ENCODE data around the gene SLC35F3. TPM values are rescaled to one million over a fixed set of nuclear protein-coding genes. Genes with fewer than 3 reads are reported as not detected.

SLC35F3 gene
- polyA plus RNA-seq (2013, experiment 1 of 2) = 0.53 TPM
- polyA plus RNA-seq (2013, experiment 2 of 2) = 0.62 TPM

DNA sequence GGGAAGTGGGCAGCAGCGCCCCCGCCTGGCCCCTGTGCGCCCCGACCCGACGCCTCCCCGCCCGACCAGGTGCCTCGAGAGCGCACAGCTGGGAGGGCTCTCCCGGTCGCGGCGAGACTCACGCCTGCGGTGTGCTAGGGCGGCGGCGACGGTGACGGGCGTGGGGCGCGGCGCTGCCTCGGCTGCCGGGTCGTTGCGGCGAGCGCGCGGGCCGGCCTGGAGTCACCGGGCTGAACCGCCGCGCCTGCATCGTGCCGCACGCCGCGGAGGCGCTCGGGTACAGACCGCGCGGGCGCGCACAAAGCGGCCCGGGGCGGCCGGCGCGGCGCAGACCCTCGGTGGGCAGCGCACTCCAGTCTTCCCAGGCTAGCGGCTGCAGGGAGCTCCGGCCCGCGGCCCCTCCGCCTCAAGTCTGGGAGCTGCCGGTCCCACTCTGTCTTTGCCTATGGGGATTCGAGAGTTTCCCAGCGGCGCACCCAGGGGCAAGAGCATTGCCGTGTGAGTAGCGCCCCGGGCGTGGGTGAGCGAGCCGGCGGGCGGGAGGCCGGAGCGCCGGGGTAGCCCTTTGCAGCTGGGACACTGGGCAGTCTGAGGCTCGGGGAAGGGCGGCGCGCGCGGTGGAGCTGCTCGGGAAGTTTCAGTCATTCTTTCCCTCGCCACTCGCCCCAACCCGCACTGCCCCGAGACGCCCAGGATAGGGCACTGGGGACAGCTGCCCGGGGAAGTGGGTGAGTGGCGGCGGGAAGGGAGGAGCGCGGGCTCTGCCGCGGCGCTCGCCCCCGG lies at the start of gene SLC35F3:
Gene SLC35F3, plus strand, starts transcription at position 44 of the 783 bp plus-strand sequence.
- Histone ChIP-seq H3K9ac (ENCODE audit: low read depth, low read length, poor library complexity) (peak within 1 kb of the TSS; percentile 93), H3K4ac (ENCODE audit: low read length) (no peak within 1 kb of the TSS), H3K36me3 (replicated peaks in 1 of 2; ENCODE audit: control insufficient read depth in 2 of 2, insufficient read depth in 2 of 2, low read length in 2 of 2) (no peaks in the 10 kb centered on the region), H2BK12ac (ENCODE audit: low read length) (no peak within 1 kb of the TSS), H4K8ac (ENCODE audit: low read depth, low read length) (no peak within 1 kb of the TSS), H3K9me3 (replicated peaks in 1 of 2; ENCODE audit: control insufficient read depth in 2 of 2, insufficient read depth in 1 of 2, low read depth in 1 of 2, low read length in 2 of 2) (peaks cover 0 to 3% of the 10 kb centered on the region in 2 donors), H3K4me2 (ENCODE audit: insufficient read depth, low read length, poor library complexity, severe bottlenecking) (peak within 1 kb of the TSS; percentile 97), H3K4me1 (ENCODE audit: control insufficient read depth in 2 of 2, insufficient read depth in 1 of 2, low read depth in 1 of 2, low read length in 2 of 2) (peaks cover 0 to 2% of the 10 kb centered on the region in 2 donors), H3K27ac (replicated peaks; ENCODE audit: low read length) (no peak within 1 kb of the TSS), H2AFZ (ENCODE audit: low read length) (peak within 1 kb of the TSS; percentile 90), H2BK5ac (ENCODE audit: low read length) (no peak within 1 kb of the TSS), H3K4me3 (ENCODE audit: low read length in 2 of 2) (peak within 1 kb of the TSS; percentile 33 to 85), H3K14ac (ENCODE audit: low read length) (peak within 1 kb of the TSS; percentile 89), H2BK120ac (ENCODE audit: low read depth, low read length) (no peak within 1 kb of the TSS), H3K23ac (ENCODE audit: low read depth, low read length, poor library complexity) (peak within 1 kb of the TSS; percentile 89), H3K27me3 (ENCODE audit: control insufficient read depth in 3 of 3, insufficient read depth in 3 of 3, low read depth in 1 of 3, low read length in 3 of 3) (peaks cover 2 to 45% (median 17%) of the 10 kb centered on the region in 3 experiments), H4K91ac (ENCODE audit: low read depth, low read length, poor library complexity) (no peak within 1 kb of the TSS), H3K18ac (ENCODE audit: low read length) (peak within 1 kb of the TSS; percentile 90), H2AK5ac (ENCODE audit: low read depth, low read length) (no peak within 1 kb of the TSS), H2BK15ac (ENCODE audit: low read length) (peak within 1 kb of the TSS; percentile 81), H3K79me1 (ENCODE audit: low read depth, low read length) (no peaks in the 10 kb centered on the region)
- peak; percentile 72 for DNase-seq (ENCODE audit: low spot score)
- no CpG with 5 or more reads among the region's 101 CpGs for WGBS, 2 donors (ENCODE audit: extremely low coverage in 2 of 2, insufficient read length in 2 of 2, insufficient replicate concordance in 1 of 2)

- H3K14ac ChIP-seq (ENCODE audit: low read length) = no peak overlapping the region
- H2BK15ac ChIP-seq (ENCODE audit: low read length) = no peak overlapping the region
- no peaks in the 10 kb centered on the region for H3K36me3 ChIP-seq (replicated peaks in 1 of 2; ENCODE audit: control insufficient read depth in 2 of 2, insufficient read depth in 2 of 2, low read length in 2 of 2)
- no peak overlapping the region for H2AFZ ChIP-seq (ENCODE audit: low read length)
- no CpG with 5 or more reads among the region's 4 CpGs for whole genome bisulfite sequencing, 2 donors (ENCODE audit: extremely low coverage in 2 of 2, insufficient read length in 2 of 2, insufficient replicate concordance in 1 of 2)
- no peak overlapping the region for H3K9ac ChIP-seq (ENCODE audit: low read depth, low read length, poor library complexity)
- H3K4ac ChIP-seq (ENCODE audit: low read length) = no peak overlapping the region
- no peak overlapping the region for H2BK120ac ChIP-seq (ENCODE audit: low read depth, low read length)
- H4K91ac ChIP-seq (ENCODE audit: low read depth, low read length, poor library complexity) = no peak overlapping the region
- H4K8ac ChIP-seq (ENCODE audit: low read depth, low read length) = no peak overlapping the region
- H3K27ac ChIP-seq (replicated peaks; ENCODE audit: low read length) = no peak overlapping the region
- no peaks in the 10 kb centered on the region for H3K4me1 ChIP-seq (ENCODE audit: control insufficient read depth in 2 of 2, insufficient read depth in 1 of 2, low read depth in 1 of 2, low read length in 2 of 2)
- H2AK5ac ChIP-seq (ENCODE audit: low read depth, low read length) = no peak overlapping the region
- no peak overlapping the region for H3K23ac ChIP-seq (ENCODE audit: low read depth, low read length, poor library complexity)
- no peak overlapping the region for H2BK12ac ChIP-seq (ENCODE audit: low read length)
- H3K18ac ChIP-seq (ENCODE audit: low read length) = no peak overlapping the region
- H3K9me3 ChIP-seq (replicated peaks in 1 of 2; ENCODE audit: control insufficient read depth in 2 of 2, insufficient read depth in 1 of 2, low read depth in 1 of 2, low read length in 2 of 2) = no peaks in the 10 kb centered on the region
- H2BK5ac ChIP-seq (ENCODE audit: low read length) = no peak overlapping the region
- H3K4me2 ChIP-seq (ENCODE audit: insufficient read depth, low read length, poor library complexity, severe bottlenecking) = no peak overlapping the region
- DNase-seq (ENCODE audit: low spot score) = no peak
- H3K79me1 ChIP-seq (ENCODE audit: low read depth, low read length) = no peaks in the 10 kb centered on the region
- no peaks in the 10 kb centered on the region for H3K27me3 ChIP-seq (ENCODE audit: control insufficient read depth in 3 of 3, insufficient read depth in 3 of 3, low read depth in 1 of 3, low read length in 3 of 3)
- no peak overlapping the region for H3K4me3 ChIP-seq (ENCODE audit: low read length in 2 of 2)
Measured at GRCh38 chr1:233859446-233859845, 45.0 kb upstream of the SLC35F3 start.

GRCh38 chr1:233863901-233864545 lies 40.5 kb upstream of the SLC35F3 start:
- no peak overlapping the region for H3K4me3 ChIP-seq (ENCODE audit: low read length in 2 of 2)
- H3K27me3 ChIP-seq (ENCODE audit: control insufficient read depth in 3 of 3, insufficient read depth in 3 of 3, low read depth in 1 of 3, low read length in 3 of 3) = no peaks in the 10 kb centered on the region
- H2BK12ac ChIP-seq (ENCODE audit: low read length) = no peak overlapping the region
- H4K91ac ChIP-seq (ENCODE audit: low read depth, low read length, poor library complexity) = no peak overlapping the region
- no peak overlapping the region for H3K14ac ChIP-seq (ENCODE audit: low read length)
- WGBS, 2 donors (ENCODE audit: extremely low coverage in 2 of 2, insufficient read length in 2 of 2, insufficient replicate concordance in 1 of 2) = no CpG with 5 or more reads among the region's 3 CpGs
- H3K4me1 ChIP-seq (ENCODE audit: control insufficient read depth in 2 of 2, insufficient read depth in 1 of 2, low read depth in 1 of 2, low read length in 2 of 2) = no peaks in the 10 kb centered on the region
- no peak for DNase-seq (ENCODE audit: low spot score)
- no peak overlapping the region for H3K9ac ChIP-seq (ENCODE audit: low read depth, low read length, poor library complexity)
- no peaks in the 10 kb centered on the region for H3K79me1 ChIP-seq (ENCODE audit: low read depth, low read length)
- no peak overlapping the region for H3K23ac ChIP-seq (ENCODE audit: low read depth, low read length, poor library complexity)
- no peaks in the 10 kb centered on the region for H3K36me3 ChIP-seq (replicated peaks in 1 of 2; ENCODE audit: control insufficient read depth in 2 of 2, insufficient read depth in 2 of 2, low read length in 2 of 2)
- H2BK5ac ChIP-seq (ENCODE audit: low read length) = no peak overlapping the region
- H3K9me3 ChIP-seq (replicated peaks in 1 of 2; ENCODE audit: control insufficient read depth in 2 of 2, insufficient read depth in 1 of 2, low read depth in 1 of 2, low read length in 2 of 2) = peaks cover 0 to 5% of the 10 kb centered on the region in 2 donors
- H2BK120ac ChIP-seq (ENCODE audit: low read depth, low read length) = no peak overlapping the region
- no peak overlapping the region for H3K27ac ChIP-seq (replicated peaks; ENCODE audit: low read length)
- H2AFZ ChIP-seq (ENCODE audit: low read length) = no peak overlapping the region
- no peak overlapping the region for H2AK5ac ChIP-seq (ENCODE audit: low read depth, low read length)
- no peak overlapping the region for H3K4me2 ChIP-seq (ENCODE audit: insufficient read depth, low read length, poor library complexity, severe bottlenecking)
- no peak overlapping the region for H4K8ac ChIP-seq (ENCODE audit: low read depth, low read length)
- H2BK15ac ChIP-seq (ENCODE audit: low read length) = no peak overlapping the region
- no peak overlapping the region for H3K18ac ChIP-seq (ENCODE audit: low read length)
- H3K4ac ChIP-seq (ENCODE audit: low read length) = no peak overlapping the region

- Histone ChIP-seq H2BK15ac (ENCODE audit: low read length) (no peak overlapping the region), H2BK5ac (ENCODE audit: low read length) (no peak overlapping the region), H2BK120ac (ENCODE audit: low read depth, low read length) (no peak overlapping the region), H2AK5ac (ENCODE audit: low read depth, low read length) (no peak overlapping the region), H3K14ac (ENCODE audit: low read length) (no peak overlapping the region), H3K4me3 (ENCODE audit: low read length in 2 of 2) (no peak overlapping the region), H3K4me1 (ENCODE audit: control insufficient read depth in 2 of 2, insufficient read depth in 1 of 2, low read depth in 1 of 2, low read length in 2 of 2) (no peaks in the 10 kb centered on the region), H3K9me3 (replicated peaks in 1 of 2; ENCODE audit: control insufficient read depth in 2 of 2, insufficient read depth in 1 of 2, low read depth in 1 of 2, low read length in 2 of 2) (peaks cover 0 to 5% of the 10 kb centered on the region in 2 donors), H3K79me1 (ENCODE audit: low read depth, low read length) (no peaks in the 10 kb centered on the region), H3K36me3 (replicated peaks in 1 of 2; ENCODE audit: control insufficient read depth in 2 of 2, insufficient read depth in 2 of 2, low read length in 2 of 2) (no peaks in the 10 kb centered on the region), H3K4ac (ENCODE audit: low read length) (no peak overlapping the region), H3K23ac (ENCODE audit: low read depth, low read length, poor library complexity) (no peak overlapping the region), H2BK12ac (ENCODE audit: low read length) (no peak overlapping the region), H3K9ac (ENCODE audit: low read depth, low read length, poor library complexity) (no peak overlapping the region), H2AFZ (ENCODE audit: low read length) (no peak overlapping the region), H3K27me3 (ENCODE audit: control insufficient read depth in 3 of 3, insufficient read depth in 3 of 3, low read depth in 1 of 3, low read length in 3 of 3) (no peaks in the 10 kb centered on the region), H3K4me2 (ENCODE audit: insufficient read depth, low read length, poor library complexity, severe bottlenecking) (no peak overlapping the region), H3K18ac (ENCODE audit: low read length) (no peak overlapping the region), H4K91ac (ENCODE audit: low read depth, low read length, poor library complexity) (no peak overlapping the region), H4K8ac (ENCODE audit: low read depth, low read length) (no peak overlapping the region), H3K27ac (replicated peaks; ENCODE audit: low read length) (no peak overlapping the region)
- no CpG with 5 or more reads among the region's 2 CpGs for WGBS, 2 donors (ENCODE audit: extremely low coverage in 2 of 2, insufficient read length in 2 of 2, insufficient replicate concordance in 1 of 2)
- no peak for DNase-seq (ENCODE audit: low spot score)
Measured at GRCh38 chr1:233864578-233864977, 39.9 kb upstream of the SLC35F3 start.

Data from neuronal stem cell (in vitro differentiated cells).